AG04449 (cell line): Measurements from ENCODE around the gene NTM.

Experiments
- CTCF ChIA-PET: fragments of 350-600 bp; formaldehyde crosslinking; extraction: SDS; loops from one replicate; lab custom pipeline; 2021; ENCODE audit warnings: antibody characterized with exemption; lab: Yijun Ruan, JAX
- POLR2A ChIA-PET: fragments of 400-600, 350-600 bp; formaldehyde crosslinking; extraction: SDS; loops from one replicate; lab custom pipeline; 2020; ENCODE audit warnings: antibody characterized with exemption, inconsistent platforms; lab: Yijun Ruan, JAX
- DNase-seq: peaks from one replicate; pipeline ENCODE4 v3.0.0-alpha.2; 2010; ENCODE audit warnings: low read depth, low spot score
- H3K4me3 ChIP-seq: 2 replicates; pipeline ENCODE4 v1.5.1; 2011; ENCODE audit warnings: low read depth, mild to moderate bottlenecking, control low read depth, low read length
- CTCF ChIP-seq: IDR thresholded peaks from one replicate; pipeline ENCODE4 v1.5.1; 2011; ENCODE audit warnings: mild to moderate bottlenecking, moderate library complexity, low read length, control low read depth, inconsistent platforms; ENCODE audit not compliant: insufficient read depth; ENCODE audit errors: missing control alignments

Gene NTM

GRCh38 chr11:131687291-131688047 is 317.1 kb downstream of the NTM start:
- DNase-seq: no peak
- ChIA-PET POLR2A (no interaction called here), CTCF (interaction anchor here (0.9 to 9.5 kb wide), 43 partner anchors 6 to 1389 kb away, joined by 3 to 137 read pairs (median 5); no protein-coding TSS in a partner anchor)
- H3K4me3 ChIP-seq: no peak overlapping the region
- no peak for TF ChIP-seq CTCF

GRCh38 chr11:131688048-131688693 is 317.8 kb downstream of the NTM start:
- DNase-seq: no peak
- ChIA-PET POLR2A (no interaction called here), CTCF (interaction anchor here (0.6 to 9.5 kb wide), 60 partner anchors 9 to 1392 kb away, joined by 3 to 137 read pairs (median 3); no protein-coding TSS in a partner anchor)
- TF ChIP-seq CTCF: peak; percentile 96
- H3K4me3 ChIP-seq: peak overlapping the region; percentile 43

- no peak for TF ChIP-seq CTCF
- ChIA-PET CTCF (interaction anchor here (0.8 to 9.5 kb wide), 43 partner anchors 8 to 1391 kb away, joined by 3 to 137 read pairs (median 4); no protein-coding TSS in a partner anchor), POLR2A (no interaction called here)
- H3K4me3 ChIP-seq: no peak overlapping the region
- no peak for DNase-seq
These were observed 318.9 kb downstream of the NTM start for GRCh38 chr11:131689049-131689925.

GRCh38 chr11:131690362-131690761 is 319.9 kb downstream of the NTM start:
- DNase-seq: no peak
- ChIA-PET CTCF (interaction anchor here (0.8 to 9.5 kb wide), 9 partner anchors 13 to 439 kb away, joined by 3 to 137 read pairs (median 16); no protein-coding TSS in a partner anchor), POLR2A (no interaction called here)
- TF ChIP-seq CTCF: no peak
- no peak overlapping the region for H3K4me3 ChIP-seq

- no peak overlapping the region for H3K4me3 ChIP-seq
- POLR2A ChIA-PET: no interaction called here
- CTCF ChIA-PET: interaction anchor here (0.8 to 9.5 kb wide), 18 partner anchors 6 to 1379 kb away, joined by 3 to 138 read pairs (median 10); no protein-coding TSS in a partner anchor
- no peak for DNase-seq
- TF ChIP-seq CTCF: no peak
These were observed 320.4 kb downstream of the NTM start for GRCh38 chr11:131690776-131691175.
